Stimulated activated CD4-positive, alpha-beta T cell treated with anti-CD3 and anti-CD28 coated beads, TNF-alpha, amount 100 ng/mL, for 48 hours (primary cell): ENCODE results near the gene TMEM131.
"Not testable (repeated sequence)": the region's sequence is repeated elsewhere in the genome, so short reads cannot be mapped to it uniquely, and the experiment has no call there.

Experiments used
- DNase-seq, 3 donors: peaks; one replicate each; pipeline ENCODE4 v3.0.0-alpha.2; 2020; ENCODE audit warnings: low read depth in 3 of 3

TMEM131 gene

DNA sequence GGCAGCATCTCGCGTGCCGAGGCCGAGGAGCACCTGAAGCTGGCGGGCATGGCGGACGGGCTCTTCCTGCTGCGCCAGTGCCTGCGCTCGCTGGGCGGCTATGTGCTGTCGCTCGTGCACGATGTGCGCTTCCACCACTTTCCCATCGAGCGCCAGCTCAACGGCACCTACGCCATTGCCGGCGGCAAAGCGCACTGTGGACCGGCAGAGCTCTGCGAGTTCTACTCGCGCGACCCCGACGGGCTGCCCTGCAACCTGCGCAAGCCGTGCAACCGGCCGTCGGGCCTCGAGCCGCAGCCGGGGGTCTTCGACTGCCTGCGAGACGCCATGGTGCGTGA, 271.7 kb downstream of the TMEM131 start:
- no peak for DNase-seq

- no peak for DNase-seq
Observed at GRCh38 chr2:97723156-97724072, 272.3 kb downstream of the TMEM131 start.

DNA sequence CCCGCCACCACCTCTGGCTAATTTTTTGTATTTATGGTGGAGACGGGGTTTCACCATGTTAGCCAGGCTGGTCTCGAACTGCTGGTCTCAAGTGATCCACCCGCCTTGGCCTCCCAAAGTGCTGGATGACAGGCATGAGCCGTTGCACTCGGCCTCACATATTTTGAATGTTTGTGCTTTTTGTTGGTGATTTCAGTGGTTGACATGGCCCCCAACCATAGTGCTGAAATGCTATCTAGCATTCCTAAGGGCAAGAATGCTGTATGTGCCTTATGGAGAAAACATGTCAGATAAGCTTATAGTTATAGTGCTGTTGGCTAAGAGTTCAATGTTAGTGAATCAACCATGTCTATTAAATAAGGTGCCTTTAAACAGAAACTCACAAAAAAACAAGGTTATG, 273.5 kb downstream of the TMEM131 start:
- DNase-seq, result no peak

- no peak for DNase-seq
Observed at GRCh38 chr2:97720746-97721145, 275.0 kb downstream of the TMEM131 start.

DNA sequence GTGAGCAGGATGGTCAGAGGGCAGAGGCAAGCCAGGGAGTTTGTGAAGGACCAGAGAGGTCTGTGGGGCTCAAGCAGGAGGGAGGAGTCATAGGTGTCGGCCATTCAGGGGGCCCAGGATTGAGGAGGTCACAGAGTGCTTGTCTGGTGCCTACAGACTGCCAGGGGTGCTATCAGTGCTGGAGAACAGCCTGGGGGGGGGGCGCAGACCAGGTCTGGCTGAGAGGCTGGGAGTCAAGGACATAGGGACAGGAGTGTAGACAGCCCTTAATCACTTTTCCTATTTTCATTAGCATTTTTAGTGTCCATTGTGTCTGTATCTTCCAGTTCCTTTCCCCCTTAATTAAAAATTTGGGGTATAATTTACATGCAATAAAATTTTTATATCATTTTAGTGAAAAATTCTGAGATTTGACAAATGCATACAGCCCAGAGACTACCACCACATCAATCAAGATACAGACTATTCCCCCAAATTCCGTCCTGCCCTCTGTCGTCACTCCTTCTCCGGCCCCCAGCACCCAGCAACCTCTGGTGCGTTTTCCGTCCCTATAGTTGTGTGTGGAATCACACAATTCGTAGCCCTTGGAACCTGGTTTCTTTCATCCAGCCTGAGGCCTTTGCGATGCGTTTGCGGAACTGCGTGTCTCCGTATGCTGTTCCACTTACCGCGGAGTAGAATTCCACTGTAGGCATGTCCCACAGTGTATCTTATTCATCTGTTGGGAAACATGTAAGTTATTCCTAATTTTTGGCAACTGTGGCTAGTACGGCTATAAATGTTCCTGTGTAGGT, 276.2 kb downstream of the TMEM131 start:
- no peak for DNase-seq

DNA sequence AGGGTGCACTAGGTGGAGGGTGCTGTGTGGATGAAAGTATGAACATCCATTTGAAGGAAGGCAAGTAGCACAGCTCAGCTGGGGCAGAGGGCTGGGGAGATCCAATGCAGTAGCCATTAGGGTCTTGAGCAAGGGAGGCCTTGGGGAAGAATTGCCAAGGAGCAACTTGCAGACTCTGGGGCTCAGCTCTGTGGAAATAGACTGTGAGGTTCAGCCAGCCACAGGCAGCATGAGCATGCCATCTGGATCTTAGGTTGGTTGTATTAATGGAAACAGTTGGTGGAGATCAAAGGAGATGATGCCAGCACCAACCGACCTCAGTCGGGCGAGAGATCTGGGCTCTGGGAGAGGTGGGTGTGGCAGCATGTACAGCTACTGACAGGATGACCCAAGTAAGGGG, 276.8 kb downstream of the TMEM131 start:
- DNase-seq, result no peak

DNA sequence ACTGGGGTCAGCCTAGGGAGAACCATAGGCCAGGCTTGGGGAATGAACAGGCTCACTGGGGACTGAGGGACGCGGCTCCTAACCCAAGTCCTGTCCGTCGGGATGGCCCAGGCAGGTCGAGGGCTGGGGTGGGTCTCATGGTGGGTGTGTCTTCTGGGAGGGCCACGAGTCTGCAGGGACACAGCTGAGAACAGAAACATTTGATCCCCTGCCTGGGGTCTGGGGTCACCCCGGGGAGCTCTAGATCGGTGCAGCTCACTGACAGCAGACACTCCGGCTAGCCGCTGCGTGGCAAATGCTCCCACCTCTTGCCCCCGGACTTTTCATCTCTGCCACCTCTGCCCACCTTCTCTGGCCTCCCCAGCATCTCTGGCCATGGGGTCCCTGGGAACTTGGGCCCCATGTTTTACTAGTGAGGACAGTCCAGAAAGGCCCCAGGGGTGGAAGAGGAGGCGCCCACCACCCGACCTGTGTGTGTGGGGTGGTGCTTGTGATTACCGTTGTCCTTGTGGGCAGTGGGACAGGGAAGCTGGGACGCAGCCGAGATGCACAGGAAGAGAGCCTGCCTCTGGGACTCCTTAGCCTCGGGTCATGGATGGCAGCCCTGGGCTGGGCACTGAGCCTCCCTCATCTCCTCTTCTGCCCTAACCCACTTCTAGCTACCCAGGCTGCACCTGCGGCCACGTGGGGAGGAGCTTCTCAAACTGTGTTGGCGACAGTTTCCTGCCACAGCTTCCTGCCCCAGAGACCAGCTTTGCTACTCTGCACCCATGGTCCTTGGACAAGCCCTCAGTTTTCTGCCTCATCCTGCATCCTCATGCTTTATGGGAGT, 277.5 kb downstream of the TMEM131 start:
- DNase-seq, result peak in 1 of 3 donors; percentile 62

- DNase-seq, result no peak
Observed at GRCh38 chr2:97717613-97717995, 278.1 kb downstream of the TMEM131 start.

- no peak for DNase-seq
Observed at GRCh38 chr2:97716695-97717612, 278.8 kb downstream of the TMEM131 start.

DNA sequence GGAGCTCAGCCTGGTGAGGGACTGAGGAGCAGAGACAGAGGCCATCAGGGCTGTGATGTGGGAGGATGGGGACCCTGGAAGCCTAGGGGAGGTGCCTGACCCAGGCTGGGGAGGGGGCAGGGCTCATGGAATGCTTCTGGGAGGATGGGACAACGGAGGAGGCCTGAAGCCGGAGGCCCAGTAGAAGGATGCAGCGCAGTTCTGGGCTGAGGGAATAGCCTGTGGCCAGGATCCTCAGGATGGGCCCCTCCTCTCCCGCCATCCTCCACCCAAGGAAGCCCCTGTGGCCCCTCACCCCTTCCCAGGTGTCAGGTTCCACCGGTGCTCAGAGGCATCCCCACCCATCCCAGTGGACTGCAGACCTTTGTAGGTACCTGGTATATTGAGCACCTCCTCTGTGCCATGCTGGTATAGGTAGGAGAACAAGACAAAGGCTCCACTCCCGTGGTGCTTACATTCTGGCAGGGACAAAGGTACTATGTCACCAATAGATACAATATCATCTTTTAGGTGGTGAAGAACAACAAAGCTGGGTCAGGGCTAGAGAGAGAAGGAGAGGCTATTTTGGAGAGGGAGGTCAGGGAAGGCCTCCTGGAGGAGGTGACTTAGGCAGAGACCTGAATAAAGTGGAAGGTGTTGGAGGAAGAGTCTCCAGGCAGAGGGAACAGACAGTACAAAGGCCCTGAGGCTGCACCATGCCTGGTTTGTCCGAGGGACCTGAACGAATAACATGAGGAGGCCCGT, 279.6 kb downstream of the TMEM131 start:
- no peak for DNase-seq

DNA sequence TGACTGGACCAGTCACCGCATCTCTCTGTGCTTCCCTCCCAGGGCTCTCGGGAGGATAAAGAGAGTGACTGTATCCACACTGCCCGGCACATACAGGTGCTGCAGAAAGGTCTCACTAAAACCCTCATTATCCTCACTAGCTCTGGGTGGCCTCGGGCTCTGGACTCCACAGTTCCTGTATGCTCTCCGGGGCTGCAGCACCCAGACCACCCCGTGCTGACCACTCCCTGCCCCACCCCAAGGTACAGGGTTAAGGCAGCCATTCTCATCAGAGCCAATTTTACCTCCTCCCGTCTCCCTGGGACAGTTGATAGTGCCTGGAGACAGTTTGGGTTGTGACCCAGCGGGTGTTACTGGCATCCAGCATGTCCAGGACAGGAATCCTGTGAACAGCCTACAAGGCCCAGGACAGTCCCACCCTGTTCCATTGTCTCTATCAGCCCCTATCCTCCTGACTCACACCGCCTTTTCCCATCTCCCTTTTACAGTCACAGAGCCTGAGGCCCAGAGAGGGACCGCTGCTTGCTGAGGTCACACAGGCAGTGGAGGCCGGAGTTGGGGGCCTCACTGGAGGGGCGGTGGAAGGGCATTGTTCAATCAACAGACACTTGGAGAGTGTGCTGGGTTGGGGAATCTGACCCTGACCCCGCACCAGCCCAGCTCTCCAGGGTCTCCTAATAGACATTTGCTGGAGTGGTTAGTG, 280.6 kb downstream of the TMEM131 start:
- DNase-seq, result no peak

- DNase-seq, result no peak
Observed at GRCh38 chr2:97714084-97714949, 281.4 kb downstream of the TMEM131 start.

- peak in 2 of 3 donors; percentile 48 to 55 for DNase-seq
Observed at GRCh38 chr2:97713296-97714083, 282.3 kb downstream of the TMEM131 start, which contains the start of gene ZAP70. ZAP70 (plus strand) TSS chr2:97713576; CDS start chr2:97724037, 10,461 bp downstream.

DNA sequence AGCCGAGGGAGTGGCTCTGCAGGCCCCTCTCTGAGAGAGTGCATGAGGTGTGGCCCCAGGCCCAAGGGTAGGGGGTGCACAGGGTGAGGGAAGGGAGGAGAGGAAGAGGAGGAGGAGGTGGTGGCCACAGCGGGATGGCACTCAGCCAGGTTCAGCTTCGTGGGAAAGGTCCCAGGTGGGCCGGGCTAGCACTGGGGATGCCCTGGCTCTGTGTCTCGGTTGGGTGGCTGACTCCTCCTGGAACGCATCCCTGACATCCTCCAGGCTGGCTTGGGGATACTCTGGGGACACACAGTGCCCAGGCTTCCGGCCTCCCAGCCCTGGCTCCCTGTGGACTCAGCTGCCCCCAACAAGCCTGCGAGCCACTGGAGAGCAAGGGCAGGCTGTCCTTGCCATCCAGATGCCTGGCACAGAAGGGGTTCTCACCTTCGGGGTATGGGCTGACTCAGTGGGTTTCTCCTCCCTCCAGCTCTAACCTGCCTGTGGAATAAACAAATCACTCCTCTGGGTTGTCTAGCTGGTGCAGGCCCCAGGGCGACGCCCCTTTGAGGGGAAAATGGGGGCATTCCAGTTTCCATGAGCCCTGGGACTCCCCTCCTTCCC, 283.0 kb downstream of the TMEM131 start:
- no peak for DNase-seq

- DNase-seq, result not testable (repeated sequence)
Observed at GRCh38 chr2:97712175-97712574, 283.6 kb downstream of the TMEM131 start.

DNA sequence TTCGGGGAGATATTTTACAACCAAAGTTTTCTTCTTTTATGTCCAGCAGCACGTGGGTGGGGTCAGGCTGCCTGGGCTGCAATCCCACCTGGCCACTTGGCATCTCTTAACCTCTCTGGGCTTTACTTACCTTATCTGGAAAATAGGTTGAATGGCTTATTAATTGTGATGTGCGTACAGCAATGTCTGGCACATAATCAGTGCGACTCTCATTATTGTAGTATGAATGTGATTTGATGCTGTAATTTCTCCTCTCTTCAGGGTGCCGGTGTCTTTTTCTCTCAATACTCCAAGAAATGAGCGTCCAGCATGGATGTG, 284.4 kb downstream of the TMEM131 start:
- DNase-seq, result no peak

GRCh38 chr2:97708608-97709007, 287.1 kb downstream of the TMEM131 start:
- DNase-seq, result no peak

DNA sequence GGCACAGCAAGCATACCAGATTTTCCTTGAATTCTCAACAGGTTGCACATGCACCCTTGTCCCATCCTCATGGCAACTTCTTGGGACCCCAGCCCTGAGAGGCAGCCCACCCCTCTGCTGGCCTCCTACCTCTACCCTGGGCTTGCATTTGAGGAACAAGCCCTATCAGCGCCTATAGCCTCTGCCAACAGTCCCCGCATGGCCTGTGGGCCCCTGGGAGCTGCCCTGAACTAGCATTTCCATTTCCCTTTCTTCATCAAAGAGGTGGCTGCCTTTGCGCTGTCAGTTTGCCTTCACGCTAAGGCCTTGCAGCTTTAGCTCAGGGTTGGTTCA, 287.7 kb downstream of the TMEM131 start:
- DNase-seq, result no peak
